ENCODE data around the gene CLSTN2.

Gene CLSTN2

GRCh38 chr3:140252812-140253656, 318.0 kb downstream of the CLSTN2 start:
- POLR2A ChIA-PET = no interaction called here
- CTCF ChIA-PET = no interaction called here

More at GRCh38 chr3:140252812-140253656, 318.0 kb downstream of the CLSTN2 start:
- Histone ChIP-seq H3K27ac (ENCODE audit: extremely low read depth, low read depth, low read length) (no peak overlapping the region), H3K4me1 (ENCODE audit: control insufficient read depth, insufficient read depth, low read length) (no peaks in the 10 kb centered on the region), H3K4me3 (ENCODE audit: low read depth, low read length) (no peak overlapping the region), H3K36me3 (ENCODE audit: control insufficient read depth in 2 of 2, insufficient read depth in 1 of 2, low read length in 2 of 2) (no peaks in the 10 kb centered on the region), H3K9me3 (ENCODE audit: control insufficient read depth, insufficient read depth, low read depth, low read length) (no peaks in the 10 kb centered on the region)
- TF ChIP-seq ZNF19 (tag by site-specific recombination; IDR thresholded peaks at IDR 0.05; ENCODE audit: low read depth) (no peak), ZNF391 (tag by site-specific recombination; IDR thresholded peaks at IDR 0.05; ENCODE audit: borderline replicate concordance, low read depth) (no peak), CTCF (tag by site-specific recombination; IDR thresholded peaks at IDR 0.05) (no peak), ZNF596 (tag by site-specific recombination; IDR thresholded peaks at IDR 0.05) (no peak), ZNF23 (tag by site-specific recombination; IDR thresholded peaks at IDR 0.05; ENCODE audit: borderline replicate concordance) (no peak), ZBTB48 (tag by site-specific recombination; IDR thresholded peaks at IDR 0.05) (no peak), ZFP3 (tag by site-specific recombination; IDR thresholded peaks at IDR 0.05; ENCODE audit: low read depth) (no peak), ZNF362 (tag by site-specific recombination; IDR thresholded peaks at IDR 0.05) (no peak), TRIM28 (IDR thresholded peaks at IDR 0.05; ENCODE audit: borderline replicate concordance, low read length) (no peak), ZFHX2 (tag by site-specific recombination; conservative IDR thresholded peaks at IDR 0.05) (no peak), ZNF324 (tag by site-specific recombination; IDR thresholded peaks at IDR 0.05) (no peak), ZNF843 (tag by site-specific recombination; IDR thresholded peaks at IDR 0.05) (no peak), ZNF140 (tag by site-specific recombination; IDR thresholded peaks at IDR 0.05) (no peak)
- TF ChIP-seq, protein P1, sequence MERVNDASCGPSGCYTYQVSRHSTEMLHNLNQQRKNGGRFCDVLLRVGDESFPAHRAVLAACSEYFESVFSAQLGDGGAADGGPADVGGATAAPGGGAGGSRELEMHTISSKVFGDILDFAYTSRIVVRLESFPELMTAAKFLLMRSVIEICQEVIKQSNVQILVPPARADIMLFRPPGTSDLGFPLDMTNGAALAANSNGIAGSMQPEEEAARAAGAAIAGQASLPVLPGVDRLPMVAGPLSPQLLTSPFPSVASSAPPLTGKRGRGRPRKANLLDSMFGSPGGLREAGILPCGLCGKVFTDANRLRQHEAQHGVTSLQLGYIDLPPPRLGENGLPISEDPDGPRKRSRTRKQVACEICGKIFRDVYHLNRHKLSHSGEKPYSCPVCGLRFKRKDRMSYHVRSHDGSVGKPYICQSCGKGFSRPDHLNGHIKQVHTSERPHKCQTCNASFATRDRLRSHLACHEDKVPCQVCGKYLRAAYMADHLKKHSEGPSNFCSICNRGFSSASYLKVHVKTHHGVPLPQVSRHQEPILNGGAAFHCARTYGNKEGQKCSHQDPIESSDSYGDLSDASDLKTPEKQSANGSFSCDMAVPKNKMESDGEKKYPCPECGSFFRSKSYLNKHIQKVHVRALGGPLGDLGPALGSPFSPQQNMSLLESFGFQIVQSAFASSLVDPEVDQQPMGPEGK (tag by site-specific recombination; IDR thresholded peaks at IDR 0.05) = no peak
- TF ChIP-seq, protein P2, sequence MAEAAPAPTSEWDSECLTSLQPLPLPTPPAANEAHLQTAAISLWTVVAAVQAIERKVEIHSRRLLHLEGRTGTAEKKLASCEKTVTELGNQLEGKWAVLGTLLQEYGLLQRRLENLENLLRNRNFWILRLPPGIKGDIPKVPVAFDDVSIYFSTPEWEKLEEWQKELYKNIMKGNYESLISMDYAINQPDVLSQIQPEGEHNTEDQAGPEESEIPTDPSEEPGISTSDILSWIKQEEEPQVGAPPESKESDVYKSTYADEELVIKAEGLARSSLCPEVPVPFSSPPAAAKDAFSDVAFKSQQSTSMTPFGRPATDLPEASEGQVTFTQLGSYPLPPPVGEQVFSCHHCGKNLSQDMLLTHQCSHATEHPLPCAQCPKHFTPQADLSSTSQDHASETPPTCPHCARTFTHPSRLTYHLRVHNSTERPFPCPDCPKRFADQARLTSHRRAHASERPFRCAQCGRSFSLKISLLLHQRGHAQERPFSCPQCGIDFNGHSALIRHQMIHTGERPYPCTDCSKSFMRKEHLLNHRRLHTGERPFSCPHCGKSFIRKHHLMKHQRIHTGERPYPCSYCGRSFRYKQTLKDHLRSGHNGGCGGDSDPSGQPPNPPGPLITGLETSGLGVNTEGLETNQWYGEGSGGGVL (tag by site-specific recombination; IDR thresholded peaks at IDR 0.05) = no peak
- TF ChIP-seq, protein P3, sequence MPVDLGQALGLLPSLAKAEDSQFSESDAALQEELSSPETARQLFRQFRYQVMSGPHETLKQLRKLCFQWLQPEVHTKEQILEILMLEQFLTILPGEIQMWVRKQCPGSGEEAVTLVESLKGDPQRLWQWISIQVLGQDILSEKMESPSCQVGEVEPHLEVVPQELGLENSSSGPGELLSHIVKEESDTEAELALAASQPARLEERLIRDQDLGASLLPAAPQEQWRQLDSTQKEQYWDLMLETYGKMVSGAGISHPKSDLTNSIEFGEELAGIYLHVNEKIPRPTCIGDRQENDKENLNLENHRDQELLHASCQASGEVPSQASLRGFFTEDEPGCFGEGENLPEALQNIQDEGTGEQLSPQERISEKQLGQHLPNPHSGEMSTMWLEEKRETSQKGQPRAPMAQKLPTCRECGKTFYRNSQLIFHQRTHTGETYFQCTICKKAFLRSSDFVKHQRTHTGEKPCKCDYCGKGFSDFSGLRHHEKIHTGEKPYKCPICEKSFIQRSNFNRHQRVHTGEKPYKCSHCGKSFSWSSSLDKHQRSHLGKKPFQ (tag by site-specific recombination; IDR thresholded peaks at IDR 0.05) = no peak

Data from HEK293 (cell line).